Dendritic cell treated with granulocyte-macrophage colony-stimulating factor and Interleukin-4, amounts not matched to agents 40 ng/mL and 50 ng/mL, for 4 days (primary cell): ENCODE results near the gene GDF10.

Experiments
- H3K27ac Mint-ChIP-seq: one replicate; pipeline ENCODE4 v1.8.0; 2022; ENCODE audit warnings: mild to moderate bottlenecking, mixed read lengths
- H3K27me3 Mint-ChIP-seq: one replicate; pipeline ENCODE4 v1.8.0; 2022; ENCODE audit warnings: mild to moderate bottlenecking, mixed read lengths
- H3K36me3 Mint-ChIP-seq: one replicate; pipeline ENCODE4 v1.8.0; 2022; ENCODE audit warnings: low read depth, mixed read lengths
- H3K4me1 Mint-ChIP-seq: one replicate; pipeline ENCODE4 v1.8.0; 2022; ENCODE audit warnings: low read depth, mixed read lengths
- H3K4me3 Mint-ChIP-seq: one replicate; pipeline ENCODE4 v1.8.0; 2022; ENCODE audit warnings: mild to moderate bottlenecking, moderate library complexity, mixed read lengths
- H3K9me3 Mint-ChIP-seq: one replicate; pipeline ENCODE4 v1.8.0; 2022; ENCODE audit warnings: mixed read lengths
- intact Hi-C: fragments of 100-400 bp; cut with micrococcal nuclease; formaldehyde crosslinking; loops from one replicate; pipeline ENCODE4 v1.15.0; 2022

Gene GDF10

GRCh38 chr10:47332946-47333345, 32.9 kb downstream of the GDF10 start:
- H3K27me3 Mint-ChIP-seq = peaks cover 2% of the 10 kb centered on the region
- intact Hi-C loops = no loop called here
- H3K4me3 Mint-ChIP-seq = no peak overlapping the region
- H3K9me3 Mint-ChIP-seq = peaks cover 9% of the 10 kb centered on the region
- no peaks in the 10 kb centered on the region for H3K4me1 Mint-ChIP-seq
- H3K27ac Mint-ChIP-seq = no peak overlapping the region
- H3K36me3 Mint-ChIP-seq = no peaks in the 10 kb centered on the region

GRCh38 chr10:47333532-47333931, 33.5 kb downstream of the GDF10 start:
- Mint-ChIP-seq H3K27me3 (peaks cover 2% of the 10 kb centered on the region), H3K9me3 (peaks cover 4% of the 10 kb centered on the region), H3K4me3 (no peak overlapping the region), H3K36me3 (no peaks in the 10 kb centered on the region), H3K4me1 (no peaks in the 10 kb centered on the region), H3K27ac (no peak overlapping the region)
- intact Hi-C loops = no loop called here

- no peaks in the 10 kb centered on the region for H3K9me3 Mint-ChIP-seq
- H3K27me3 Mint-ChIP-seq = peaks cover 5% of the 10 kb centered on the region
- H3K36me3 Mint-ChIP-seq = no peaks in the 10 kb centered on the region
- no peak overlapping the region for H3K27ac Mint-ChIP-seq
- intact Hi-C loops = no loop called here
- H3K4me1 Mint-ChIP-seq = peaks cover 2% of the 10 kb centered on the region
- no peak overlapping the region for H3K4me3 Mint-ChIP-seq
Measured at GRCh38 chr10:47334466-47335295, 34.7 kb downstream of the GDF10 start.

GRCh38 chr10:47335906-47336305, 35.9 kb downstream of the GDF10 start:
- Mint-ChIP-seq H3K4me3 (no peak overlapping the region), H3K36me3 (no peaks in the 10 kb centered on the region), H3K27me3 (peaks cover 13% of the 10 kb centered on the region), H3K4me1 (peaks cover 11% of the 10 kb centered on the region), H3K9me3 (no peaks in the 10 kb centered on the region), H3K27ac (no peak overlapping the region)
- intact Hi-C loops = no loop called here

GRCh38 chr10:47336387-47337134, 36.6 kb downstream of the GDF10 start:
- Mint-ChIP-seq H3K27ac (no peak overlapping the region), H3K36me3 (no peaks in the 10 kb centered on the region)
- intact Hi-C loops = no loop called here

GRCh38 chr10:47337310-47337709, 37.3 kb downstream of the GDF10 start:
- H3K27me3 Mint-ChIP-seq = peaks cover 13% of the 10 kb centered on the region
- H3K4me3 Mint-ChIP-seq = no peak overlapping the region
- H3K36me3 Mint-ChIP-seq = no peaks in the 10 kb centered on the region

More at GRCh38 chr10:47336387-47337134, 36.6 kb downstream of the GDF10 start:
- H3K4me1 Mint-ChIP-seq = peaks cover 11% of the 10 kb centered on the region
- peaks cover 13% of the 10 kb centered on the region for H3K27me3 Mint-ChIP-seq
- H3K4me3 Mint-ChIP-seq = no peak overlapping the region
- no peaks in the 10 kb centered on the region for H3K9me3 Mint-ChIP-seq

GRCh38 chr10:47339186-47339735, 39.3 kb downstream of the GDF10 start:
- no peaks in the 10 kb centered on the region for H3K9me3 Mint-ChIP-seq
- H3K27me3 Mint-ChIP-seq = peaks cover 13% of the 10 kb centered on the region
- no peak overlapping the region for H3K27ac Mint-ChIP-seq
- H3K36me3 Mint-ChIP-seq = no peaks in the 10 kb centered on the region
- H3K4me1 Mint-ChIP-seq = peaks cover 11% of the 10 kb centered on the region
- H3K4me3 Mint-ChIP-seq = no peak overlapping the region
- intact Hi-C loops = no loop called here

More at GRCh38 chr10:47337310-47337709, 37.3 kb downstream of the GDF10 start:
- intact Hi-C loops = no loop called here
- H3K4me1 Mint-ChIP-seq = peaks cover 11% of the 10 kb centered on the region
- no peak overlapping the region for H3K27ac Mint-ChIP-seq
- H3K9me3 Mint-ChIP-seq = no peaks in the 10 kb centered on the region

GRCh38 chr10:47339759-47340607, 40.0 kb downstream of the GDF10 start:
- no peaks in the 10 kb centered on the region for H3K9me3 Mint-ChIP-seq

GRCh38 chr10:47340608-47341170, 40.7 kb downstream of the GDF10 start:
- Mint-ChIP-seq H3K9me3 (no peaks in the 10 kb centered on the region), H3K27me3 (peaks cover 11% of the 10 kb centered on the region), H3K36me3 (no peaks in the 10 kb centered on the region), H3K27ac (no peak overlapping the region), H3K4me1 (peaks cover 11% of the 10 kb centered on the region), H3K4me3 (no peak overlapping the region)
- intact Hi-C loops = no loop called here

More at GRCh38 chr10:47339759-47340607, 40.0 kb downstream of the GDF10 start:
- intact Hi-C loops = no loop called here
- peaks cover 11% of the 10 kb centered on the region for H3K4me1 Mint-ChIP-seq
- H3K27ac Mint-ChIP-seq = no peak overlapping the region
- no peak overlapping the region for H3K4me3 Mint-ChIP-seq
- H3K36me3 Mint-ChIP-seq = no peaks in the 10 kb centered on the region
- peaks cover 11% of the 10 kb centered on the region for H3K27me3 Mint-ChIP-seq

- H3K27me3 Mint-ChIP-seq = peaks cover 3% of the 10 kb centered on the region
- peaks cover 4% of the 10 kb centered on the region for H3K4me1 Mint-ChIP-seq
- intact Hi-C loops = no loop called here
- H3K4me3 Mint-ChIP-seq = no peak overlapping the region
- no peaks in the 10 kb centered on the region for H3K9me3 Mint-ChIP-seq
- H3K27ac Mint-ChIP-seq = no peak overlapping the region
- H3K36me3 Mint-ChIP-seq = no peaks in the 10 kb centered on the region
Measured at GRCh38 chr10:47344996-47345870, 45.2 kb downstream of the GDF10 start.

- Mint-ChIP-seq H3K4me3 (no peak overlapping the region), H3K27me3 (no peaks in the 10 kb centered on the region), H3K9me3 (no peaks in the 10 kb centered on the region), H3K36me3 (no peaks in the 10 kb centered on the region), H3K4me1 (no peaks in the 10 kb centered on the region), H3K27ac (no peak overlapping the region)
- intact Hi-C loops = no loop called here
Measured at GRCh38 chr10:47346581-47347302, 46.7 kb downstream of the GDF10 start.

- no peaks in the 10 kb centered on the region for H3K4me1 Mint-ChIP-seq
- intact Hi-C loops = no loop called here
- no peaks in the 10 kb centered on the region for H3K9me3 Mint-ChIP-seq
- H3K36me3 Mint-ChIP-seq = no peaks in the 10 kb centered on the region
- no peaks in the 10 kb centered on the region for H3K27me3 Mint-ChIP-seq
- H3K27ac Mint-ChIP-seq = no peak overlapping the region
- H3K4me3 Mint-ChIP-seq = no peak overlapping the region
Measured at GRCh38 chr10:47347303-47347675, 47.3 kb downstream of the GDF10 start.
